H1 (cell line): Measurements from ENCODE around the gene PHAX. TPM values are rescaled to one million over a fixed set of nuclear protein-coding genes. Genes with fewer than 3 reads are reported as not detected.

Experiments used
- CTCF ChIA-PET: fragments of 300-600 bp; sonication (Branson Sonifier 250); formaldehyde crosslinking; loops from one replicate; lab custom pipeline; 2021; ENCODE audit not compliant: partially characterized antibody; lab: Charles Lee
- POLR2A ChIA-PET: fragments of 300-600 bp; sonication (Branson Sonifier 250); formaldehyde crosslinking; loops from one replicate; lab custom pipeline; 2021; ENCODE audit warnings: inconsistent platforms; ENCODE audit not compliant: partially characterized antibody; lab: Charles Lee
- DNase-seq, 2 experiments: peaks; one replicate each; pipeline versions ENCODE4 v3.0.0 to v3.0.0-alpha.2; 2010 to 2022; ENCODE audit warnings: low spot score in 2 of 2, low read depth in 1 of 2, mixed read lengths in 1 of 2
- FAIRE-seq: peaks from 2 replicates; lab custom pipeline; 2011; peaks lifted over from hg19 to GRCh38; lab: Jason Lieb, UNC
- H2AFZ ChIP-seq: 2 replicates; pipeline ENCODE4 v1.8.1; 2012; ENCODE audit warnings: low read length, inconsistent platforms
- H2AK5ac ChIP-seq: 2 replicates; pipeline ENCODE4 v1.6.1; 2013; ENCODE audit warnings: low read depth, low read length
- H2BK120ac ChIP-seq: replicated peaks from 2 replicates; pipeline ENCODE3; 2013; ENCODE audit warnings: low read depth, low read length, inconsistent platforms
- H2BK12ac ChIP-seq: 2 replicates; pipeline ENCODE4 v1.6.1; 2013; ENCODE audit warnings: low read depth, low read length
- H2BK15ac ChIP-seq: 2 replicates; pipeline ENCODE4 v1.6.1; 2013; ENCODE audit warnings: low read length
- H2BK20ac ChIP-seq: 2 replicates; pipeline ENCODE4 v1.6.1; 2013; ENCODE audit warnings: low read length
- H2BK5ac ChIP-seq: 2 replicates; pipeline ENCODE4 v1.6.1; 2013; ENCODE audit warnings: low read depth, low read length
- H3K14ac ChIP-seq: 2 replicates; pipeline ENCODE4 v1.6.1; 2013; ENCODE audit warnings: inconsistent platforms; ENCODE audit not compliant: insufficient read length
- H3K18ac ChIP-seq: 2 replicates; pipeline ENCODE4 v1.6.1; 2013; ENCODE audit warnings: low read length; ENCODE audit errors: extremely low read depth
- H3K23ac ChIP-seq: 2 replicates; pipeline ENCODE4 v1.6.1; 2013; ENCODE audit warnings: inconsistent platforms; ENCODE audit not compliant: insufficient read length
- H3K23me2 ChIP-seq: 2 replicates; pipeline ENCODE4 v1.6.1; 2013; ENCODE audit warnings: low read depth, low read length
- H3K27ac ChIP-seq: 2 replicates; pipeline ENCODE4 v1.6.1; 2011; ENCODE audit warnings: low read depth, low read length, inconsistent platforms
- H3K27me3 ChIP-seq, 4 experiments: replicated peaks in 1 of 4; 1 replicate in 1 of 4; 2 replicates in 3 of 4; pipeline versions ENCODE4 v1.6.1 to v1.8.1; 2011 to 2013; ENCODE audit warnings: low read length in 3 of 4, mild to moderate bottlenecking in 3 of 4, inconsistent platforms in 2 of 4, mixed read lengths in 2 of 4, moderate library complexity in 1 of 4; ENCODE audit not compliant: control insufficient read depth in 3 of 4, insufficient read depth in 3 of 4; ENCODE audit errors: extremely low read depth in 1 of 4
- H3K36me3 ChIP-seq, 4 experiments: 2 replicates each; pipeline versions ENCODE4 v1.6.1 to v1.8.1; 2011 to 2013; ENCODE audit warnings: mild to moderate bottlenecking in 4 of 4, low read length in 3 of 4, moderate library complexity in 2 of 4, control low read depth in 1 of 4, inconsistent platforms in 1 of 4; ENCODE audit not compliant: insufficient read depth in 4 of 4, control insufficient read depth in 2 of 4
- H3K4ac ChIP-seq: replicated peaks from 2 replicates; pipeline ENCODE3; 2013; ENCODE audit warnings: low read length, low read depth, mixed read lengths, inconsistent platforms; ENCODE audit not compliant: insufficient read length
- H3K4me1 ChIP-seq, 4 experiments: replicated peaks in 1 of 4; 1 replicate in 1 of 4; 2 replicates in 3 of 4; pipeline versions ENCODE4 v1.6.1 to v1.8.1; 2011 to 2013; ENCODE audit warnings: low read length in 3 of 4, inconsistent platforms in 2 of 4, mixed read lengths in 1 of 4; ENCODE audit not compliant: insufficient read depth in 4 of 4, control insufficient read depth in 3 of 4
- H3K4me2 ChIP-seq, 2 experiments: 2 replicates each; pipeline versions ENCODE4 v1.6.1 to v1.8.1; 2011 to 2013; ENCODE audit warnings: low read depth in 2 of 2, low read length in 2 of 2, control low read depth in 1 of 2, inconsistent platforms in 1 of 2, mild to moderate bottlenecking in 1 of 2; ENCODE audit not compliant: insufficient read depth in 1 of 2
- H3K4me3 ChIP-seq, 4 experiments: fragments of 200-600, 300-600 bp in 1 of 4; sonication (generic), shearing (Covaris generic), sonication (Bioruptor Twin) in 1 of 4; 2 replicates each; pipeline versions ENCODE4 v1.5.1 to v1.8.1; 2011 to 2016; ENCODE audit warnings: low read length in 4 of 4, low read depth in 3 of 4, control low read depth in 2 of 4, inconsistent platforms in 2 of 4, mild to moderate bottlenecking in 2 of 4, mixed read lengths in 1 of 4, moderate library complexity in 1 of 4; ENCODE audit not compliant: insufficient read depth in 2 of 4; ENCODE audit errors: extremely low read depth in 1 of 4
- H3K56ac ChIP-seq: replicated peaks from 2 replicates; pipeline ENCODE3; 2013; ENCODE audit warnings: low read depth, mild to moderate bottlenecking, mixed read lengths, low read length, inconsistent platforms; ENCODE audit not compliant: insufficient read length
- H3K79me1 ChIP-seq: 2 replicates; pipeline ENCODE4 v1.6.1; 2013; ENCODE audit warnings: low read depth, low read length, control low read depth
- H3K79me2 ChIP-seq, 2 experiments: 2 replicates each; pipeline versions ENCODE4 v1.6.1 to v1.8.1; 2012 to 2013; ENCODE audit warnings: low read length in 2 of 2, mild to moderate bottlenecking in 2 of 2, inconsistent platforms in 1 of 2; ENCODE audit not compliant: insufficient read depth in 2 of 2, control insufficient read depth in 1 of 2
- H3K9ac ChIP-seq, 4 experiments: replicated peaks in 1 of 4; 1 replicate in 1 of 4; 2 replicates in 3 of 4; pipeline versions ENCODE4 v1.6.1 to v1.8.1; 2011 to 2013; ENCODE audit warnings: low read depth in 3 of 4, low read length in 3 of 4, control low read depth in 2 of 4, mild to moderate bottlenecking in 2 of 4, moderate library complexity in 2 of 4, inconsistent platforms in 1 of 4; ENCODE audit errors: extremely low read depth in 1 of 4
- H3K9me3 ChIP-seq, 2 experiments: 2 replicates each; pipeline versions ENCODE4 v1.6.1 to v1.8.1; 2012 to 2013; ENCODE audit warnings: mild to moderate bottlenecking in 2 of 2, moderate library complexity in 2 of 2, control low read depth in 1 of 2, inconsistent platforms in 1 of 2, low read depth in 1 of 2, low read length in 1 of 2, mixed read lengths in 1 of 2; ENCODE audit not compliant: insufficient read depth in 2 of 2
- H4K20me1 ChIP-seq, 2 experiments: replicated peaks in 1 of 2; 2 replicates each; pipeline versions ENCODE3 to v1.8.1; 2011 to 2013; ENCODE audit warnings: inconsistent platforms in 2 of 2, low read length in 2 of 2, mild to moderate bottlenecking in 1 of 2; ENCODE audit not compliant: insufficient read depth in 2 of 2, control insufficient read depth in 1 of 2
- H4K5ac ChIP-seq: 2 replicates; pipeline ENCODE4 v1.6.1; 2013; ENCODE audit warnings: low read length, low read depth, mixed read lengths, inconsistent platforms; ENCODE audit not compliant: insufficient read length
- H4K8ac ChIP-seq: 2 replicates; pipeline ENCODE4 v1.8.0; 2013; ENCODE audit warnings: mild to moderate bottlenecking, moderate library complexity, low read length, inconsistent platforms; ENCODE audit not compliant: insufficient read depth; ENCODE audit errors: extremely low read depth
- H4K91ac ChIP-seq: replicated peaks from 2 replicates; pipeline ENCODE3; 2013; ENCODE audit warnings: low read length, mixed read lengths, inconsistent platforms; ENCODE audit not compliant: insufficient read length
- CBX5 ChIP-seq: fragments of 300-800, 300-1000 bp; sonication (generic); IDR thresholded peaks from 2 replicates; pipeline ENCODE4 v1.7.1; 2016; ENCODE audit warnings: antibody characterized with exemption, low read length, low read depth
- FOSL1 ChIP-seq: IDR thresholded peaks from 2 replicates; pipeline ENCODE4 v1.6.1; 2011; ENCODE audit warnings: mild to moderate bottlenecking, low read depth, low read length, moderate library complexity; ENCODE audit not compliant: insufficient read depth
- JUND ChIP-seq: IDR thresholded peaks from 2 replicates; pipeline ENCODE4 v1.6.1; 2011; ENCODE audit warnings: mild to moderate bottlenecking, improper control_type of control experiment, low read length
- KDM5A ChIP-seq: fragments of 200-600 bp; IDR thresholded peaks from 2 replicates; pipeline ENCODE4 v1.7.1; 2012; ENCODE audit warnings: mild to moderate bottlenecking, low read length, inconsistent platforms, mixed read lengths
- TAF1 ChIP-seq: IDR thresholded peaks from 2 replicates; pipeline ENCODE4 v1.6.1; 2011; ENCODE audit warnings: mild to moderate bottlenecking, low read depth, low read length
- WGBS, 2 experiments: shearing (Covaris generic) in 1 of 2; methylation state at CpG; one replicate each; pipeline versions ENCODE4 v1.1.6 to v1.1.7; 2013 to 2015; ENCODE audit warnings: low lambda C conversion rate in 2 of 2, mixed read lengths in 2 of 2, inconsistent platforms in 1 of 2, low coverage in 1 of 2, missing lambda C conversion rate in 1 of 2; ENCODE audit not compliant: insufficient replicate concordance in 2 of 2, insufficient coverage in 1 of 2, insufficient read length in 1 of 2; ENCODE audit errors: extremely low coverage in 1 of 2, missing lambda C conversion rate in 1 of 2; 5-methylcytosine and 5-hydroxymethylcytosine counted together
- polyA plus RNA-seq, 7 experiments: library from polyadenylated mRNA; depleted of rRNA in 3 of 7; stranded (reverse) in 5 of 7; unstranded in 2 of 7; fragments of >200 nt in 5 of 7; fragments of 200-250 nt in 2 of 7; gene quantifications; 1 replicate in 5 of 7; 2 replicates in 1 of 7; 4 replicates in 1 of 7; pipeline versions ENCODE4 v1.2.1 to v1.2.3, GENCODE V29; 2011 to 2013; ENCODE audit warnings: missing spikeins in 2 of 7, mixed read lengths in 2 of 7
- total RNA-seq: library from RNA; stranded (reverse); fragmentation: NEBNext Ultra II Directional; extraction: Animal tissue kit (Norgen Biotek cat#: 25700); gene quantifications from 2 replicates; pipeline ENCODE4 v1.2.1, GENCODE V29; 2021

Gene PHAX
- total and polyA plus RNA-seq, 2 of the 8 experiments (the other 6 are each of a cell fraction or from before 2014, with no cell fraction given), result 32.1 to 59.5 TPM

DNA sequence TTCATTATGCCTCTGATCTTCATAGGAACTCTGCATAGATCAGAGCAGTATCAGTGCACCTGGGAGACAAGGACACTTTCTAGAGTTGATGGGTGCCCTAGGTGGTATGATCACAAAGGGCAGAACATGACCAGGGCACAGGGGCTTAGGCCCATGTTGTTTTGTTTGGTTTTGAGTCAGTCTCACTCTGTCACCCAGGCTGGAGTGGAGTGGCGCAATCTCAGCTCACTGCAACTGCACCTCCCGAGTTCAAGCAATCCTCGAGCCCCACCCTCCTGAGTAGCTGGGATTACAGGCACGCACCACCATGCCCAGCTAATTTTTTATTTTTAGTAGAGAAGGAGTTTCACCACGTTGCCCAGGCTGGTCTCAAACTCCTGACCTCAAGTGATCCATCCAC is 23.3 kb upstream of the PHAX start:
- no peak overlapping the region for H3K9ac ChIP-seq
- H4K5ac ChIP-seq, result no peak overlapping the region
- H3K23me2 ChIP-seq, result no peaks in the 10 kb centered on the region
- no peak overlapping the region for H3K4ac ChIP-seq
- H3K79me2 ChIP-seq, result no peaks in the 10 kb centered on the region
- ChIA-PET CTCF (no interaction called here), POLR2A (interaction anchor here (0.9 to 3.1 kb wide), 3 partner anchors 9 to 18 kb away, joined by 4 to 12 read pairs (median 8); partner anchors contain the start of gene ALDH7A1)
- H2BK20ac ChIP-seq, result no peak overlapping the region
- no peaks in the 10 kb centered on the region for H4K20me1 ChIP-seq
- H3K4me1 ChIP-seq, result no peaks in the 10 kb centered on the region
- no peaks in the 10 kb centered on the region for H3K79me1 ChIP-seq
- H3K27ac ChIP-seq, result no peak overlapping the region
- no peak overlapping the region for H2BK15ac ChIP-seq
- no peak overlapping the region for H2AFZ ChIP-seq
- no peaks in the 10 kb centered on the region for H3K27me3 ChIP-seq
- no peak overlapping the region for H3K56ac ChIP-seq
- H3K4me2 ChIP-seq, result no peak overlapping the region
- no peak overlapping the region for H2BK5ac ChIP-seq
- H3K18ac ChIP-seq, result no peak overlapping the region
- no peak overlapping the region for H3K23ac ChIP-seq
- no peak overlapping the region for H4K91ac ChIP-seq
- H3K9me3 ChIP-seq, result no peaks in the 10 kb centered on the region
- no peak for TF ChIP-seq TAF1
- TF ChIP-seq KDM5A, result no peak
- TF ChIP-seq CBX5, result no peak
- no peak for TF ChIP-seq FOSL1
- no peak for TF ChIP-seq JUND
- H3K36me3 ChIP-seq, result peaks cover 26 to 88% (median 59%) of the 10 kb centered on the region in 4 experiments
- no peak overlapping the region for H2AK5ac ChIP-seq
- WGBS, 2 experiments, result 90% methylated on average over 5 of the region's 5 CpGs; no CpG with 5 or more reads in 1 of the 2 experiments
- H3K14ac ChIP-seq, result no peak overlapping the region
- no peak overlapping the region for H3K4me3 ChIP-seq
- H4K8ac ChIP-seq, result no peak overlapping the region
- H2BK12ac ChIP-seq, result no peak overlapping the region
- FAIRE-seq (no peak), DNase-seq (no peak)
- no peak overlapping the region for H2BK120ac ChIP-seq
